Neutrophil (primary cell): ENCODE measurements around the gene CASP1.

Source experiments
- H3K27ac ChIP-seq: fragments of 200-600 bp; sonication (generic); 2 replicates; pipeline ENCODE4 v1.5.1; 2016; ENCODE audit warnings: mild to moderate bottlenecking, moderate library complexity
- H3K27me3 ChIP-seq: fragments of 200-600 bp; sonication (generic); 2 replicates; pipeline ENCODE4 v1.6.0; 2016; ENCODE audit warnings: mild to moderate bottlenecking
- H3K36me3 ChIP-seq: fragments of 200-600 bp; sonication (generic); 2 replicates; pipeline ENCODE4 v1.5.1; 2017
- H3K4me1 ChIP-seq, 2 experiments: fragments of 200-600 bp in 1 of 2; sonication (generic) in 1 of 2; 1 replicate in 1 of 2; 2 replicates in 1 of 2; pipeline versions ENCODE4 v1.5.1 to v1.6.1; 2013 to 2016; ENCODE audit warnings: low read depth in 1 of 2, low read length in 1 of 2, mild to moderate bottlenecking in 1 of 2, moderate library complexity in 1 of 2; ENCODE audit not compliant: control insufficient read depth in 1 of 2, insufficient read depth in 1 of 2
- H3K4me3 ChIP-seq, 2 experiments: fragments of 200-600 bp in 1 of 2; sonication (generic) in 1 of 2; 1 replicate in 1 of 2; 2 replicates in 1 of 2; pipeline ENCODE4 v1.5.1; 2013 to 2016; ENCODE audit warnings: low read depth in 1 of 2, low read length in 1 of 2, mild to moderate bottlenecking in 1 of 2, moderate library complexity in 1 of 2
- H3K9me3 ChIP-seq: fragments of 200-600 bp; sonication (generic); 2 replicates; pipeline ENCODE4 v1.5.1; 2016
- TF ChIP-seq, protein P1 (sequence below): fragments of 200-600 bp; sonication (generic); IDR thresholded peaks from 2 replicates; pipeline ENCODE4 v1.5.1; 2016; ENCODE audit warnings: antibody characterized with exemption

Gene CASP1

DNA sequence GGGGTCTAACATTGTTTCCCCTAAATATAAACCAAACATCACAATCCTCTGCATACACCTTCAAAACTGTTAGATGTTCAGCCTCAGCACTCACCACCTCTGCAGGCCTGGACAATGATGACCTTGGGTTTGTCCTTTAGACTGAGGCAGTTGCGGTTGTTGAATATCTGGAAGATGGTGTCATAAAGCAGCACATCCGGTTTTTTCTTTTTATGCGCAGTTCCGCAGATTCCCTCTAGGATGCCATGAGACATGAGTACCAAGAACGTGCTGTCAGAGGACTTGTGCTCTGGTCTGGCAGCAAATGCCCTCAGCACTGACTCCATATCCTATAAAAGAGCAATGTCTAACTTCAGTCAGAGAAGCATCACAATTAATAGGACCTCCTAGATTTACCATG, 34.8 kb downstream of the CASP1 start:
- Histone ChIP-seq H3K27me3 (no peaks in the 10 kb centered on the region), H3K4me3 (no peak overlapping the region), H3K27ac (no peak overlapping the region), H3K36me3 (no peaks in the 10 kb centered on the region), H3K4me1 (peaks cover 0 to 4% of the 10 kb centered on the region in 2 experiments), H3K9me3 (no peaks in the 10 kb centered on the region)
- TF ChIP-seq, protein P1, sequence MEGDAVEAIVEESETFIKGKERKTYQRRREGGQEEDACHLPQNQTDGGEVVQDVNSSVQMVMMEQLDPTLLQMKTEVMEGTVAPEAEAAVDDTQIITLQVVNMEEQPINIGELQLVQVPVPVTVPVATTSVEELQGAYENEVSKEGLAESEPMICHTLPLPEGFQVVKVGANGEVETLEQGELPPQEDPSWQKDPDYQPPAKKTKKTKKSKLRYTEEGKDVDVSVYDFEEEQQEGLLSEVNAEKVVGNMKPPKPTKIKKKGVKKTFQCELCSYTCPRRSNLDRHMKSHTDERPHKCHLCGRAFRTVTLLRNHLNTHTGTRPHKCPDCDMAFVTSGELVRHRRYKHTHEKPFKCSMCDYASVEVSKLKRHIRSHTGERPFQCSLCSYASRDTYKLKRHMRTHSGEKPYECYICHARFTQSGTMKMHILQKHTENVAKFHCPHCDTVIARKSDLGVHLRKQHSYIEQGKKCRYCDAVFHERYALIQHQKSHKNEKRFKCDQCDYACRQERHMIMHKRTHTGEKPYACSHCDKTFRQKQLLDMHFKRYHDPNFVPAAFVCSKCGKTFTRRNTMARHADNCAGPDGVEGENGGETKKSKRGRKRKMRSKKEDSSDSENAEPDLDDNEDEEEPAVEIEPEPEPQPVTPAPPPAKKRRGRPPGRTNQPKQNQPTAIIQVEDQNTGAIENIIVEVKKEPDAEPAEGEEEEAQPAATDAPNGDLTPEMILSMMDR: no peak

DNA sequence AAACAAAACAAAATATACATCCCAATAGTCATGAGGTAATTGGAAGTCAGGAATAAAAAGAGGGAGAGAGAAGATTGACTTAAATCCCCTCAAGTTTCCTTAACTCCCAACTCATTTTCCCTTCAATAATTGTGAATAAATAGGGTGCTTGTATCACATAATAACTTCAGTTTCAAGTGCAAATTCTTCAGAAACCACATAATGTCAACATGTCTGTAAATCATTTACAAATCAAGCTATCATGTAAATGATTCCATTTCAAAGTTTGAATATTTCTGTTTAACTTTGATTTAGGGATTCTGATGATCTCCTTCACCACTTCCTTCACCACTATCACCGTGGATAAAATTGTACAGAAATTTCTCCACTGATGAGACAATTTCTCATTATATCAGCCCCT, 35.2 kb downstream of the CASP1 start:
- no peaks in the 10 kb centered on the region for H3K27me3 ChIP-seq

DNA sequence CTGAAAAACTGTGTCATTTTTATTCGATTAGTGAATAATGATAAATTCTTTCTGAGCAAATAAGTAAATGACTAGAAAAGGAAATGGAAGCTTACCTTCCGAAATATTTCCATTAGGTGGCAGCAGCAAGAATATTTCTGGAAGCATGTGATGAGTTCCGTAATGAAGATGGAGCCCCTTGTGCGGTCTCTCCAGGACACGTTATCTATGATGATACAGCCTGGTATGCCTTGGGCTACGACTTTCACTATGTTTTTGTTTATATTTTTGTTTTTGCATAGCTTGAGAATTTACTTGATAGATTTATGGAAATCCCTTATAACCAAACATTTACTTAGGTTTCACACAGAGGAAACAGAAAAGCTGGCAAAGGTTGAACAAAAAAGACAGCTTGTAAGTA, 37.7 kb downstream of the CASP1 start:
- Histone ChIP-seq H3K27me3 (no peaks in the 10 kb centered on the region), H3K27ac (no peak overlapping the region), H3K36me3 (no peaks in the 10 kb centered on the region), H3K4me3 (no peak overlapping the region), H3K4me1 (peaks cover 0 to 4% of the 10 kb centered on the region in 2 experiments), H3K9me3 (no peaks in the 10 kb centered on the region)
- TF ChIP-seq, protein P1: no peak

More for the DNA sequence above, 35.2 kb downstream of the CASP1 start:
- Histone ChIP-seq H3K4me3 (no peak overlapping the region), H3K9me3 (no peaks in the 10 kb centered on the region), H3K36me3 (no peaks in the 10 kb centered on the region), H3K27ac (no peak overlapping the region), H3K4me1 (peaks cover 0 to 4% of the 10 kb centered on the region in 2 experiments)
- TF ChIP-seq, protein P1: no peak

DNA sequence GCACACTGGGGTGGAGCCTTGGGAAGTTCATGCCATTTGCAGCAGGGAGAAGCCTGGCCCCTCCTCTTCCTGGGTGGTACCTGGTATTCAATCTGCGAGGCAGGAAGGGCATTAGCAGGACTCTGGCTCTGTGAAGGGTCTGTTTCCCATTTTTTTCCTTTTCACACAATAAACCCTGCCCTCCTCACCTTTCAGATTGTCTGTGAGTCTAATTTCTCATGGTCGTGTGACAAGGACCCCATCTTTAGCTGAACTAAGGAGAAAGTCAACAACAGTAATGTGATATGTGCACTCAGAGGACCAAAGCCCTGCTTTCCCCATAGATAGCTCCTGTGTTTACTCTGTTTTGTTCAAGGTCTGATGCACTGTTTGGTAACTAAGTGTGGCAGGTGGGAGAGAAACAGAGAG, 39.9 kb downstream of the CASP1 start:
- TF ChIP-seq, protein P1: no peak
- H3K27me3 ChIP-seq: no peaks in the 10 kb centered on the region
- no peak overlapping the region for H3K27ac ChIP-seq
- no peaks in the 10 kb centered on the region for H3K36me3 ChIP-seq
- no peaks in the 10 kb centered on the region for H3K9me3 ChIP-seq
- no peak overlapping the region for H3K4me3 ChIP-seq
- H3K4me1 ChIP-seq: no peaks in the 10 kb centered on the region

DNA sequence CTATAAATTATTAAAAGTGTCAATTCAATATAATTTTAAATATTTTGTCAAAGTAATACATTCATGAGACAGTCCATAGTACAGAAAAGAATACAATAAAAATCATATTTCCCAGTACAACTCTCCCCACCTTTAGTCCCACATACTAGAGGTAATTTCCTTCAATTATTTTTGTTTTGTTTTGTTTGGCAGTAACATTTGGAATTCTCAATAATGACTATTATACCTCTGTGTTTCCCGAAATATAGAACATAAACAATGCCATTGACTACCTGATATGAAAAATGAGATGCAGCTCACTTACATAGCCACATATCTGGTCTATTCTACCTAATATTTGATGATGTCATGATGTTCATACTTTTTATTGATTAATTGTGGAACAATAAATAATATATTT, 42.2 kb downstream of the CASP1 start:
- H3K27me3 ChIP-seq: no peaks in the 10 kb centered on the region
- H3K36me3 ChIP-seq: no peaks in the 10 kb centered on the region
- TF ChIP-seq, protein P1: no peak
- H3K4me3 ChIP-seq: no peak overlapping the region
- no peak overlapping the region for H3K27ac ChIP-seq
- H3K4me1 ChIP-seq: no peaks in the 10 kb centered on the region
- no peaks in the 10 kb centered on the region for H3K9me3 ChIP-seq

DNA sequence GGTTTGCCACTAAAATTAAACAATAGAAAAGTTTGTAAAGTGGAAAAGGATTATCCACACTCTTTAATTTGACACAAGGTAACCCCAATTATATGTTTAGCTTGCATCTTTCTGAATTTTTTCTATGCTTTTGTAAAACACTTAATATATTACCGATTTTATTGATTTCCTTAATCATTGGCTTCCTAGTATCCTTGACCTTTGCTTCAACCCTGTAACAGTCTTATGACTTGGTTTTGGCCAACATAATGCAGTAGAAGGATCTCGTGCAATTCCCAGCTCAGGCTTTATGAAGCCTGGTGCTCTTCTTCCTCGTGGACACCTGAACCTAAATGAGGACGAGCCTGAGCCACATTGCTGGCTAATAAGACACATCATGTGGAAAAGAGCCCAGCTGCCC, 43.0 kb downstream of the CASP1 start:
- TF ChIP-seq, protein P1: no peak
- H3K4me3 ChIP-seq: no peak overlapping the region
- H3K4me1 ChIP-seq: no peaks in the 10 kb centered on the region
- H3K36me3 ChIP-seq: no peaks in the 10 kb centered on the region
- no peaks in the 10 kb centered on the region for H3K27me3 ChIP-seq
- H3K9me3 ChIP-seq: no peaks in the 10 kb centered on the region
- no peak overlapping the region for H3K27ac ChIP-seq
